NCI-H82 treated with DMSO at 0.1 percent for 48 hours (cell line): Measurements from ENCODE around the gene VCY1B.
"Not testable (repeated sequence)": the region's sequence is repeated elsewhere in the genome, so short reads cannot be mapped to it uniquely, and the experiment has no call there.

Experiments
- DNase-seq: peaks from one replicate; lab custom pipeline; 2025; ENCODE audit not compliant: unreplicated experiment; lab: John Stamatoyannopoulos, UW

VCY1B gene

DNA sequence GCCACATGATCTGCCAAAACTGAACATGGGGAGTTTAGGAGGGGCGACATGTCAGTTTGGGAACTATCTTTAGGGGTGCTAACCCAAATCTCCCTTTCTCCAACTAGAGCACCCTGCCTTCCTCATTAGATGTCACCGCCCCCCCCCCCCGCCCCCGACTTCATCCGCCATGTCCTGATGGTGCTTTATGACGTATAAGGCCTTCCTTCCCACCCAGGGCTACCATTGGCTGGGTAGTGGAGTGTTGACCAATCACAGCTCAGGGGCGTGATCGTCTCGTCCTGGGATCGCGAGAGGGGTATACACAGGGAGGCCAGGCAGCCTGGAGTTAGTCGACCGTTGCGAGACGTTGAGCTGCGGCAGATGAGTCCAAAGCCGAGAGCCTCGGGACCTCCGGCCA, at the start of gene VCY1B:
TSS of gene VCY1B (plus strand) at position 301 of the 400 bp plus-strand sequence. CDS start at position 364, 63 bp downstream.
- DNase-seq = not testable (repeated sequence)

DNA sequence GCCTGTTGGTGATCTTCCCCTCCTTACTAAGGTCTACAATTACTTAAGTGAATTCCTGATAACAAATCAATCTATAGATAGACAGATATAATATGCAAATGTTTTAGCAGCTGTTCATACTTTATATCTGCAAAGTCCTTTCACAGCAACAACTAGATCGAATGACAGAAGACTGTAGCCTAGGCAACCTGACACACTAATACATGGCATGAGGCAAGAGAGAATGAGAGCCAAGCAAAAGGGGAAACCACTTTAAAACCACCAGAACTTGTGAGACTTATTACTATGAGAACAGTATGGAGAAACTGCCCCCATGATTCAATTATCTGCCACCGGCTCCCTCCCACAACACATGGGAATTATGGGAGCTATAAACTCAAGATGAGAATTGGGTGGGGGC, 44.1 kb upstream of the VCY1B start:
- DNase-seq = not testable (repeated sequence)

DNA sequence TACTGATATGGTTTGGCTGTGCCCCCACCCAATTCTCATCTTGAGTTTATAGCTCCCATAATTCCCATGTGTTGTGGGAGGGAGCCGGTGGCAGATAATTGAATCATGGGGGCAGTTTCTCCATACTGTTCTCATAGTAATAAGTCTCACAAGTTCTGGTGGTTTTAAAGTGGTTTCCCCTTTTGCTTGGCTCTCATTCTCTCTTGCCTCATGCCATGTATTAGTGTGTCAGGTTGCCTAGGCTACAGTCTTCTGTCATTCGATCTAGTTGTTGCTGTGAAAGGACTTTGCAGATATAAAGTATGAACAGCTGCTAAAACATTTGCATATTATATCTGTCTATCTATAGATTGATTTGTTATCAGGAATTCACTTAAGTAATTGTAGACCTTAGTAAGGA, 25.6 kb upstream of the VCY1B start:
- not testable (repeated sequence) for DNase-seq

DNA sequence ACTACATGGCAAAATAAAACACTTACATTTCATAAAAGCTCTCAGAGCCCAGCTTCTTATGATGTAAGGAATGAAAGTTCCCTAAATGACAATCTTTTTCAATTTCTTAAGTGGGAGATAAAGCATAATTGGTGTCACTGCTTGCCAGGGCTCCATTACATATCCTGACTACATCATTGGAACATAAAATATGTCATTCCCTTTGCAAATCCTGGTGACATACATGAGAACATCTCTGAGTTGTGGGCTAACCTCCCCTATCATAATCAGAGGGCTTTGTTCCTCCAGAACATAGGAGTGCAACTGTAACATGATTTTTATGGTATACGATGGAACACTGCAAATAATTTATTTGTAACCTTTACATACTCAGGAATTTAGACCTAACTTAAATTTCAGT, 29.9 kb downstream of the VCY1B start:
- DNase-seq = no peak
